Stimulated activated CD4-positive, alpha-beta T cell treated with anti-CD3 and anti-CD28 coated beads, Interleukin-1b, Interleukin-23, amount 100 ng/mL, for 1 hour (primary cell): Measurements from ENCODE around the gene GFOD1.
"Not testable (repeated sequence)": the region's sequence is repeated elsewhere in the genome, so short reads cannot be mapped to it uniquely, and the experiment has no call there.

Experiments
- DNase-seq, 2 donors: peaks; one replicate each; pipeline ENCODE4 v3.0.0-alpha.2; 2020; ENCODE audit warnings: low read depth in 2 of 2

The GFOD1 gene

DNA sequence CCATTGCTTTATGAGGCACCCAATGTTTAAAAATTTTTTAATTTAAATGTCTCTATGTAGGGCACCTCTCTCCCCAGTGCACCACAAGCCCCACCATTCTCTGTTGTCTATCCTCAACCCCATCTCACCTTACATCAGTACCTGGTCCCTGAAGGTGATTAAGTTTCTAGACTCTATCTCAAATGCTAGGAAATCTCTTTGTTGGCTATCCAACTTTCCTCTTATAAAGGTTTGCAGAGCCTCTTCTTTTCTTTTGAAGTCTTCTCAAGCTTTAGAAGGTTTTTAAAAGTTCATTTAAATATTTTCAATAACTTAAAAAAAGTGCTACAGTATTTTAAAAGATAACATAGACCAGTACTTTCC, 82.5 kb downstream of the GFOD1 start:
- no peak for DNase-seq

DNA sequence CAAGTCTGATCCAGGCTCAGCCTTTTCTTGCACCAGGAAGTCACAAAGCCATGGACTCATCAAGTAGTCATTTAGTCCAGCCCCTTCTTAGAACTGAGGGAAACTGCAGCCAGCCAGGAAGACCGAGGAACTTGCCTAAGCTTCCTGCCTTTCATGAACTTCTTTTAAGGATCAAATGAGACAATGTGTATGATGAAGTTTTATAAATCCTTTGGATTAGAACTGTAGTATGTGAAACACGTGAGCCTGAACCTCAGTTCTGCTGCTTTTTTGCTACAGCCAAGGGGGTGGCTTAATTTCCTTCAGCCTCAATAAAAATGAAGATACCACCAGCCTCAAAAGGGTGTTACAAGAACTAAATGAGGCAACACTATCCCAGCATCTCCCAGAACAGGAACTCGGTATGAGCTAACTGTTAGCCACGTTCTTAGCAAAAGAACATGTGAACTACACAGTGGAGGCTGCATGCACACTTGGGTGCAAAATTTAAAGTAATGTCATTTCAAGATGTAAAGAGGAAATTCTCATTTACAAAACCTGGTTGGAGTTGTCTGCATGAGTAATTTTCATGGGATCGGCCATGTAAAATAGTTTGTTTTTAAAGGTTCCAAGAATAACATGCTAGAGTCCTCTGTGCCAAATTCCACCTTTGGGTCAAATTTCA, 83.0 kb downstream of the GFOD1 start:
- DNase-seq = no peak

DNA sequence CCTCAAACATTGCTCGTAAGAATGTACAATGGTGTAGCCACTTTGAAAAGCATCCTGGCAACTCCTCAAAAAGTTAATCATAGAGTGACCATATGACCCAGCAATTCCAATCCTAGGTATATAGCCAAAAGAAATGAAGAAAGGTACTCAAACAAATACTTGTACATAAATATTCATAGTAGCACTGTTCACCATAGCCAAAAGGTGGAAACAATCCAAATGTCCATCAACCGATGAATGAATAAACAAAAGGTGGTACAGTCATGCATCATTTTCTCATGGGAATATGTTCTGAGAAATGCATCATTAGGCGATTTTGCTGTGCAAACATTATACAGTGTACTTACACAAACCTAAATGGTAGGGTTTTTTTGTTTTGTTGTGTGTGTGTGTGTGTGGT, 84.7 kb downstream of the GFOD1 start:
- no peak for DNase-seq

DNA sequence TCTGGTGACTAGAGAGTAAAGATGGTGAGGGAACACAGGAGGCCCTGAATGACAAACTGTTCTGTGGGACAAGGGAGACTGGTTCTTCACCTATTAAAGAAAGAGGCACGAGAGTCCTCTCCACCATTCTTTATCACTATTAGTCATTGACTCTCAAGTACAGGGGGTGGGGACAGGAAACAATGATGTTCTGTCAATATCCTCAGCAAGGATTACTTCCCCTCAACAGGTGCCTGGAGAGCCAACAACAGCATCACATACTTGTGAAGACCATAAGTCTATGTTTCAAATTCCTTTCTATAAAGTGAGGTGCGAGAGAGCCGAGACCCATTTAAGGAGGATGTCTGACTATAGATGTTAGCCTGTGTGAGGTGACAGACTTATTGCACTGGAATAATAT, 86.6 kb downstream of the GFOD1 start:
- no peak for DNase-seq

DNA sequence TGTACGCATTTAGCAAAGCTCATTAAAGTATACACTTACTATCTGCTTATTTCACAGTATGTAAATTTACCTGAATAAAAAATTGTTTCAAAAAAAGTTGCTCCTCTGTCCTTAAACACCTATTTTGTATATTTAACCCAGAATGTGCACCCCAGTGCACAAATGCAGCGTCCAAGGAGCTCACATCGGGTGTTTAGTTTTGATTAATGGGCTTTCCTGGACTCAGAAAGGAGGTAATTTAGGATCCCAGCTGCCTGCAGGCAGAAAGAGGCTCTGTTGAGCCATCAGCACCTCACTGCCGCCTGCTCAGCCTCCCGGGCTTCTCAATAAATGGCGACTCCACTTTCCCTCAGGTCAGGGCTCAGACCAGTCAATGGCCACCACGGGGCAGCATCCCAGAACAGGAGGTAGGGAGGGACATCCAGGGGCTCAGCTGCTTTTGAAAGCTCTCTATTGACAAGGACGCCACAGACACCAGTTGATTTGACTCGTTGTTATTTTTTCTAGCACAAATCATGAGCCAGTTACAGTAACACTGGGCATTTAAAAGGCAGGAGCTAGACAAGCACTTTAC, 88.9 kb downstream of the GFOD1 start:
- no peak for DNase-seq

DNA sequence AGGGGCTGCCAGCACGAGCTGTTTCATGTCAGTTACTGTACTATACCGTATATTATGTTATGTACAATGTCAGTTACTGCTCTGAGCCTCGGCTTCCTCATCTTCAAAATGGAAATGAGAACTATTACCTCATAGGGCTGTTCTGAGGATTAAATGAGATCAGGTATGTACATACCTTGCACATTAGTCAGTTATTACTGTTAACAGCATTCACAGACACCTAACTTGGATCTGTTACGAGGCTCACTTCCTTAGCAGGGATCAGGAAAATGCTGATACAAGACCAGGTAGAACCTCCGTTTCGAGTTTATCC, 89.4 kb downstream of the GFOD1 start:
- no peak for DNase-seq

DNA sequence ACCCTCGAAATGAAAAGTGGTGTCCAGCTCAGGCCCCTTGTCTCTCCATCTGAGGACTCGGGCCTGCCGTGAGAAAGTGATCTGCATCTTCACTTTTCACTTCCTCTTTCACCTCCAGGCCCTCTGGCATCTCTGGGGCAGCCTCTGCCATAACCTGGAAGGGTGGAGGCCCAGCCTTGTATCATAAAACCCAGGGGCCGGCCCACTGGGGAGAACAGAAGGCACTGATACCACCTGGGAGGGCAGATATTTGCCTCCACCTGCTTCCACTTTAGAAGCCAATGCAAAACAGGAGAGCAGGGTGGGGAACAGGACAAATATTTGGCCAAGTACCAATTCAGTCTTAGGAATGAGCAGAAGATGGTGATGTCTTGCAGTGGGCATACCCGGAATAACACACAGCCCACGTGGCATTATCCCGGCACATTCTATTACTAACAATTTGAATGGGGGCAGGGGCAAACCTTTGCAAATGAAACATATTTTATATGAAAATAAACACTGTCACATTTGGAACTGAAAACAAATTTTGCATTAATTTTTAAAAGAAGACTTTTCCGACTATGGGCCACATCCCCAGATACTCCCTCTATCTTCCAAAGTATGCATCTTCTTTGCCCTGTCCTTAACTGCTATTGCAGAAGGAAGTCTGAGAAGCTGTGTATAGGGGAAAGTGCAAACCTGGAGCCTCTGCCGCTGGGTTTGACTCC, 89.9 kb downstream of the GFOD1 start:
- DNase-seq = no peak

DNA sequence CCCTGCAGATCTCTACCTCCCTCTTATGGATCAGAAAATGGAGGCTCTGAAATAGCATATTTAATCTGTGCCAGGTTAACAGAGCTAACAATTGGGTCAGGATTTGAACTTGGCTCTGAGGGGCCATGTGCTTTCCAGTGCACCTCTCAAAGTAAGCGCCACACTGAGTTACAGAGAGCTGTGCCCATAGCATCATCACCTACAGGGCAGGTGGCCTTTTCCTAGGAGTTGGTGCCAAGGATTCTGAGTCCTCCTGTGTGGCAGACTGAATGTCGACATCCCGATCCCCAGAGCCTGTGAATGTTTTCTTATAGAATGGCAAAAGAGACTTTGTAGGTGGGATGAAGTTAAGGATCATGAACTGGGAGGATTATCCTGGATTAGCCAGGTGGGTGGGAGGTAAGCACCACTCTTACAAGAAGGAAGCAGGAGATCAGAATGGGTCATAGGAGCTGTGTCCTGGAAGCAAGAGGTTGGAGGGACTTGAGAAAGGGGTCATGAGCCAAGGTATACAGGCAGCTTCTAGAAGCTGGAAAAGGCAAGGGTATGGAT, 91.1 kb downstream of the GFOD1 start:
- no peak for DNase-seq

DNA sequence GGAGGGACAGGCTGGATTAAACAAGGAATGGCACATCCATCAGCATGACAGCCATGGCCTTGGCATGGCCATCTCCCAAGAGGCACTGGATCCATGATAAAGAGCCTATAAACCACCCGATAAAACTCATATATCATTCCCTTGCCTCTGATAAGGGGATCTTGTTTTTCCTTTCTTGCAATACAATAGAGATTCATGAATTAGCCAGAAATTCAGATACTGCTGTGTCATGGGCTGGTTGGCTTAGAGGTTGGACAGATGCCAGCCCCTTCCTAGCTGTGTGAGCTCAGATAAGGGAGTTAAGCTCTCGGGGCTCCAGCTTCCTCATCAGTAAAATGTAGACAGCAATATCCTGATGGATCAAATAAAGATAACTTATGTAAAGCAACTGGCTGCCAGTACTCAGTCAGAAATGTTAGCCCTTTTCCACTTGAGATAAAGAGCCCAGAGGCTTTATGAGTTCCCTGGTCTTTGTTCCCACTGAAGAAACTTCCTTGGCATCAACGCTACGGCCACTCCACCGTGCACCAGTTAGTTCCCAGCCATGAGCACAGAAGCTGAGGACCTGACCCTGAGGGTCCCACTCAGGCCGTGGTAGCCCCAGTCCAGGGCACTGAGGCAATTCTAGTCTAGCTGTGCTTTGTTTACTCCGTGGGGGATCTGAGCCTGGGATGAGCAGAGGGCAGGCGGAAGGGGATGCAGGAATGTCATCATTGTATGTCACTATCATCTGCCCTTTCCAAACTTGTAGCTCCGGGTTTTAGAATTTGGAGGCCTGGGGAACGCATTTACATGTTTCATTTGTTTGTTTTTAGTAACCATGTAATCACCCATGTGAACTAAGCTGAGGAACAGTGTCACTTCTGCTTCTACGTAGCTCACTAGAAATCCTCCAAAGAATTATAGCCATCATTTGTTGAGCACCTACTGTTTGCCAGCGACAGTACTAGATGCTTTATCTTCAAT, 91.8 kb downstream of the GFOD1 start:
- DNase-seq = no peak

DNA sequence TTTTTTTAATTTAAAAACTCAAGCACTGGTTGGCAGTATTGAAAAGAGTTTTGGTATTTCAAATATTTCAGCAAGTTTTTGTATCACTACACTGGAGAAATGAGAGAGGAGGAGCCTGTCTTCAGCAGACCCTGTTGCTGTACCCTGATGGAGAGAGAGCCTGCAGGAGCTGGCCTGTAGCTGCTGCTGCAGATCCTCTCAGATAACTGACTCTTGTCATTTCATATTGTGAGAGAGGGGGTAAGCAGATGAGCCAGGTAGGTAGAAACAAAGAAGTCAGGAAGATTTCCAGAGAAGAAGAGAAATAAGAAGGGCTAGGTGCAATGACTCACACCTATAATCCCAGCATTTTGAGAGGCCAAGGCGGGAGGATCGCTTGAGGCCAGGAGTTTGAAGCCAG, 94.9 kb downstream of the GFOD1 start:
- no peak for DNase-seq

DNA sequence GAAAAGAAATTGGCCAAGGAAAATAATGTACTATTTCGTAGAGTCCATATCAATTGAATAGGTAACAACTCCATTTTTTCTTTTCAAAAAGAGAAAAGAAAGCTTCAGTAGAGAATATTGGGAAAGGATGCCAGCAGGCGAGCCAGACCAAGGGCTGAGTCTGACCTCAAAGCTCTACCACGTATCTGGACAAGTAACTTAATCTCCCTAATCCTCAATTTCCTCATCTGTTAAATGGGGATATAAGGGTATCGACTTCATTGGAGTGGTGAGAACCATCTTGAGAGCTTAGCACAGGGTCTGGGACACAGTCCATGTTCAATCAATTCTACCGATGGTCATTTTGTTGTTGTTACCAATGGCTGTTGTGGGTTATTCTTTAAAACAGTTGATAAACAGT, 95.9 kb downstream of the GFOD1 start:
- DNase-seq = no peak

DNA sequence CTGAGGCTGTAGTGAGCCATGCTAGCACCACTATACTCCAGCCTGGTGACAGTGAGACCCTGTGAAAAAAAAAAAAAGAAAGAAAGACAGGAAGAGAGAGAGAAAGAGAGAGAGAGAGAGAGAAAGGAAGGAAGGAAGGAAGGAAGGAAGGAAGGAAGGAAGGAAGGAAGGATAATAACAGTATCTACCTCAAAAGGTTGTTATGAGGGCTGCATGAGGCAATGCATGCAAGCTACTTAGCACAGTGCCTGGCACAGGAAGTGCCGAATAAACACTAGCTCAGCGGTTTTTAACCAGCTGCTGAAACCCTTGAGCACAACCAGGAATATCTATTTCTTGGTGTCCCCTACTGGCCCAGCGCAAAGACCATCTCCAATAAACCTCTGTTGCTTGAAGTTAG, 96.7 kb downstream of the GFOD1 start:
- DNase-seq = no peak

DNA sequence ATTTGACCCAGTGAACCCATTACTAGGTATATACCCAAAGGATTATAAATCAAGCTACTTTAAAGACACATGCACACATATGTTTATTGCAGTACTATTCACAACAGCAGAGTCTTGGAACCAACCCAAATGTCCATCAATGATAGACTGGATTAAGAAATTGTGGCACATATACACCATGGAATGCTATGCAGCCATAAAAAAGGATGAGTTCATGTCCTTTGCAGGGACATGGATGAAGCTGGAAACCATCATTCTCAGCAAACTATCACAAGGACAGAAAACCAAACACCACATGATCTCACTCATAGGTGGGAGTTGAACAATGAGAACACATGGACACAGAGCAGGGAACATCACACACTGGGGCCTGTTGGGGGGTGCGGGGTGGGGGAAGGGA, 98.2 kb downstream of the GFOD1 start:
- DNase-seq = not testable (repeated sequence)

DNA sequence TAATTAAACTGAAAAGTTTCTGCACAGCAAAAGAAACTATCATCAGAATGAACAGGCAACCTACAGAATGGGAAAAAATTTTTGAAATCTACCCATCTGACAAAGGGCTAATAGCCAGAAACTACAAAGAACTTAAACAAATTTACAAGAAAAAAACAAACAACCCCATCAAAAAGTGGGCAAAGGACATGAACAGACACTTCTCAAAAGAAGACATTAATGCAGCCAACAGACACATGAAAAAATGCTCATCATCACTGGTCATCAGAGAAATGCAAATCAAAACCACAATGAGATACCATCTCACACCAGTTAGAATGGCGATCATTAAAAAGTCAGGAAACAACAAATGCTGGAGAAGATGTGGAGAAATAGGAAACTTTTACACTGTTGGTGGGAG, 98.6 kb downstream of the GFOD1 start:
- DNase-seq = not testable (repeated sequence)

DNA sequence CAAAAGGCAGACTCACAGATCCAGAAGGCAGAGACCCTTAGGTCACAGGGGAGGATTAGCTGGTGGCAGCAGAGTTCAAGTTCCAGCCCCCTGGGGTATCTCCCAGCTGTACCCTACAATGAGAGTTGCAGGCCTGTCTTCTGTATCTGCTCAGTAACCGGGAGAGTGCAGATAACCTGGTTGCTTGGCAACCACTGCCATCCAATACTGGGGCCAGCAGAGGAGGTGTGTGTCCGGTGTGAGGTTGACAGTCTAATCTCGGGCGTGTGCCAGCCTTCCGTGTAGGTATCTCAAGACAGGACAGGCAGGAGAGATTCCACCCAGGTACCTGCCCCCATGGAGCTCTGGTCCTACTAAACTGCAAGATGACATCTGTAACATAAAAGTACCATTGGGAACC, 102.4 kb downstream of the GFOD1 start:
- no peak for DNase-seq

DNA sequence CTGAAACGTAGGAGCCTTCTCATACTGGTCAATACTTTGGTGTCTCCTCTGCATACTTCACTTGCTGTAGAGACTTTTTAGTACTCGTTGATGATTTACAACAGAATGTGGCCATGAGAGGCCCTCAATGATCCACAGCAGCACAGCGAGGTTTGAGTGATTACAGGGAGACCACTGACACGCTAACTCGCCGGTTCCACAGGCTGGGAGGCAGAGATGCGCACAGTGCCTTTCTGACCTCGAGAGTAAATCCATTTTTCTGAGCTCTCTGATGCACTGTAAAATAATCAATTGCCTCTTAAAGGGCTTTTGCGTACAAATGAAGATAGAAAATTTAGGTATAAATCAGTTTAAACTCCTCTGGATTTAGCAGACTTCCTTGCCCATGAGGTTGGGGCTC, 102.9 kb downstream of the GFOD1 start:
- DNase-seq = no peak

DNA sequence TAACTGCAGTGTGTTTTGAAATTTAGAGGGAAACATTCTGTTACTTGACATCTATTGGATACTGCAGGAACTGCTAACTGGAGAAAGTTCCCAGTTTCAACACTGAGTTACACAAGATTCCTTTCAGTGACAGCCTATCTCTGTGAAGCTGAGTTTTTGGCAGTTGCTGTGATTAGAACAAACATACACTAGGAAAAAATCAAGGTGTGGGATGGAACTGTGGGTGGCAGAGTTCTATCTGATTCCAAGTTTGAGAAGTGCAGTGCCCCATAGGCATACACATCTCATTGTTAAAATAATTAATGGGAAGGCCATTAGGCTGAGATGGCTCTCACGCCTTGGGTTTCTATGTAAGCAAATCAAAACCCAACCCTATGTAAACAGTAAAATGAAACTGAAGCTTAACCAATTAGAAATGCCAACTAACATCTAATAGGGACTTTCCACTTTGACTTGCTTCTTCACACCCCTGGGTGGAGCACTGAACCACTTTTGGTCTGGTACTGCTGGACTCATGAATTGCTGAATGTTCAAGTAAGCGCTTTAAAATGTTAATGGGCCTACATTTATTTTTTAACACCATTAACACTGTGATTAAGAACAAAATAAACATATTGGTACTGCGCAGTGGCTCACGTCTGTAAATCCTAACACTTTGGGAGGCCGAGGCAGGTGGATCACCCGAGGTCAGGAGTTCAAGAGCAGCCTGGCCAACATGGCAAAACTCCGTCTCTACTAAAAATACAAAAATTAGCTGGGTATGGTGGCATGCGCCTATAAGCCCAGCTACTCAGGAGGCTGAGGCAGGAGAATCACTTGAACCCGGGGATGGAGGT, 103.9 kb downstream of the GFOD1 start:
- DNase-seq = no peak

DNA sequence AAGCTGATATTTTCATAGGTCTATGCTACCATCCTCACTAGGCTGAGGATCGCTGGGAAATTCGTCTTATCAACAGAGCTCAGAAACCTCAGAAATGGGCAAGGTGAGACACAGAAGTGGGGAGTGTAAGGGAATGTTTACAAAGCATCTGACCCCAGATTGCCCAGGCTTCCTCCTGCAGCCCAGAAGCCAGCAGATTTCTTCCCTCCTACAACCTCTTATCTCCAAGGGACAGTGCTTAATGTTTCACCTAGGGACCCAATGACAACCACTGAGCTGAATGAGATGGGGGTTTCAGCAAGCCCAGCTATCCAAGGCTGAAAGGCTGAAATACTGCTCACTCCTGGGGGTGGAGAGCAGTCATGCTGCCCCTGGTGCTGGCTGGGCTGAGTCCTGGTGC, 106.6 kb downstream of the GFOD1 start:
- no peak for DNase-seq

DNA sequence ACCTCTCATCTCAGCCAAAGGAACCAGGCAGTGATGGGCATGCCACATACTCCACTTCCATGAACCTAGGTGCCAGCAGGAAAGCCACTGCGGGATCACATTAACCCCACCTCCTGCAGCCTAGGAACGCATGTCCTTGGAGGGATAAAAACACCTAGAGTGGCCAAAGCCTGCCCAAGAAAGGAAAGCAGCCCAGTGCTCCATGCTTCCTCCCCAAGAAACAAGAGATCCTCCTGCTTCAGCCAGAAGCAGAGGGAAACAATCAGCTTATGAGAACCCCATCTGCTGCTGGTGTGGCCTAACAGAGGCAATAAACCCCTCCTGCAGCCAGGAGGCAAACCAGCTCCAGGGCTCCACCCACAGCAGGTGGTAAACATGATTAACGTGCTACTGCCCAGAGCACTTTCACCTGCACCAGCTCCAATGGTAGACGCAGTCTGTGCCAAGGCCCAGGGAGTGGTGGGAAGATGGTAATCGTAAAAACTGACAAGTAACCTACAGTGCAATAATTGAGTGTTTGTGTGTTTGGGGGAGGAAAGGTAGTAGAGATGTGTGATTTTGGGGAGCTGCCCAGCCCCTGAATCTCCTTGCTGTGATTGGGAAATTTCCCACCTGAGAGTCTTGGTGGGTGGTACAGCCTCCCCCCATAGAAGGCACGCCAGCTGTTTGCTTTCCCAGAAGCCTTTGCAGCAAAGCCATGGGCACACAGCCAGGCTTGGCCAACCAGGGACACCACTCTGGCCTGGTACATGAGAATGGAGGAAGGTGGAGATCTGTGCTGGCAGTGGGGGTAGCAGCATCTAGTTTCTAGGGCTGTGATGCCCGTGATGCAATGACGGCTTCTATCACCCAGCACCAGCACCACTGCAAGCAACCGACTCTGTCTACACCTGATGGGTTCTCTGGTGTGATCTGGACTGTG, 108.5 kb downstream of the GFOD1 start:
- no peak for DNase-seq

DNA sequence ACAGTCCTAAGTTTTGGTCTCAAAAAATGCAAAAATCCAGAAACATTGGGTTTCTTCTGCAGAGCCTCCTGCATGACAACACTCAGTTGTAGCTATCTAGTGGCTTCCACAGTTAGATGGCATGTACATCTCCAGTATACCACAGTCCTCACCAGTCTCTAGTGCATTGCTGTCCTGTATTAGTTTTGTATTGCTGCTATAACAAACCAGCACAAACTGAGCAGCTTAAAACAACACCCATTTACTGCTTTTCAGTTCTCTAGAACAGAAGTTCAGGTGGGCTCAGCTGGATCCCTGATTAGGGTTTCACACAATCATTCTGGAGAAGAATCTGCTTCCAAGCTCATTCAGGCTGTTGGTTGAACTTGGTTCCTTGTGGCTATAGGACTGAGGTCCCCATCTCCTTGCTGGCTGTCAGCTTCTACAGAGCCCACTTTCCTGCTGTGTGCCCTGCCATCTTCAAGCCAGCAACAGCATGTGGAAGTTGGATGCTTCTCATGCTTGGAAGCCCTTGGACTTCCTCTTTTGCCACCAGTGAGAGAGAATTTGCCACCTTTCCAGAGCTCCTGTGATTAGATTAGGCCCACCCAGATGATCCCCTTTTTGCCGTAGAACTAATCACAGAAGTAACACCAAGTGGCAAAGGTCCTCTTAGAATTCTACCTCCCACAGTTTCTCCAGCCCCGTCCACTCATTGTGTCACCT, 110.2 kb downstream of the GFOD1 start:
- no peak for DNase-seq
